GM21529 (cell line): ENCODE measurements around the gene PDZD11.
"Not testable (repeated sequence)": the region's sequence is repeated elsewhere in the genome, so short reads cannot be mapped to it uniquely, and the experiment has no call there.

Source experiments
- ATAC-seq: cut with Tn5 transposase; IDR thresholded peaks from one replicate; pipeline ENCODE4 v1.9.1; 2021; ENCODE audit not compliant: unreplicated experiment

PDZD11 gene

GRCh38 chrX:70289793-70290770 is at the start of gene PDZD11, which contains the start of gene KIF4A:
Gene PDZD11, minus strand, starts transcription at chrX:70289927. Its CDS starts 586 bp downstream, at chrX:70289341.
Gene KIF4A, plus strand, starts transcription at chrX:70290104. Its CDS starts 355 bp downstream, at chrX:70290459.
- peak; percentile 97 for ATAC-seq

- ATAC-seq = no peak
Observed at GRCh38 chrX:70338290-70338689, 48.6 kb upstream of the PDZD11 start.

GRCh38 chrX:70336767-70337166 is 47.0 kb upstream of the PDZD11 start:
- peak; percentile 100 for ATAC-seq

DNA sequence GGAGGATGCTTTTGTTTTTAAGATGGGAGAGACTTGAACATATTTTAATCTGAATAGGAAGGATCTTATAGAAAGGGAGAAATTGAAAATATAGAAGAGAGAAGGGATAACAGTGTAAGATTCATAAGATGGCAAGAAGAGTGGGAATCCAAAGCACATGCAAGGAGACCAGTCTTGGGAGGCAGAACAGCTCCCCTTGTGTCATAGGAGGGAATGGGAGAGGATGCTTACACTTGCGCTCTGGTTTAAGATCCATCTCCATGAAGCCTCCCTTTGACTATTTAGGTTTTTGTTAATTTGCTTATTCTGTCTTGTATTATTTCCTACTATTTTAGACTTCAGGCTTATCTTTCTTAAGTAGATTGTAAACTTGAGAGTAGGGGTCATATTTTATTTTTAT is 42.9 kb upstream of the PDZD11 start:
- ATAC-seq = no peak

- no peak for ATAC-seq
Observed at GRCh38 chrX:70331161-70331560, 41.4 kb upstream of the PDZD11 start.

DNA sequence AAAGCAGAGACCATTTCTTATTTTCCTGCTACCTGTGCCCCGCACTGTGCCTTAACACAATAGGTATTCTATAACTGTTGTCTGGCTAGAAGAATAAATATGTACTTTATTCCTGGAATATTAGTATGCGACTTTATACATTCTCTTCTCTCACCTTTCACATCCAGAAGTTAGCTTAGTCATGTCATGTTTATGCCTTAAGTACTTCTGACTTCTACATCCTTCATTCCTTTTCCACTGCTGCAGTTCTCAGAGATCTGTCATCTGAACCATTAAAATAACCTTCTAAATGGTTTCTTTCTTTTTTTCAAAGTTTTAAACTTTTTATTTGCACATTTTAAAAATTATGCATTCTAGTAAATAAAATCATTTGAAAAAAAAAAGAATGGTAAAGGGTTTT is 34.6 kb upstream of the PDZD11 start:
- no peak for ATAC-seq

GRCh38 chrX:70323628-70324027 is 33.9 kb upstream of the PDZD11 start:
- ATAC-seq = not testable (repeated sequence)

- no peak for ATAC-seq
Observed at GRCh38 chrX:70322784-70323183, 33.1 kb upstream of the PDZD11 start.

DNA sequence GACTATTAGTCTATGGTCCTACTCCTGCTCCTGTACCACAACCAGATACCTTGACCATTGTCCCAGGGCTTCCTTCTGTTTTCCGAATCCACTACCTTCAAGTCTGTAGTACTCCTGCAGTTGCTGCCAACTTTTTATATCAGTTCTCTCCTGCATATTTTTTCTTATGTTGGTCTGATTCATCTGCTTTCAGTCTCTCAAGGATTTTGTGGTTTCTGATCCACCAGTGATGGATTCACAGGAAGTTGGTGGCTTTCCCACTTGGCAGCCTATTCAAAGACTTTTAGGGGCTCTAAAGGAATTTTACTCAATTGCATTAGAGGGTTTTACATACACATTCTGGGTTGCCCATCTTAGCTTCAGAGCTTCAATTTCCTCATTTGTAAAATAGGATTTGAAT is 23.8 kb upstream of the PDZD11 start:
- ATAC-seq = no peak

- no peak for ATAC-seq
Observed at GRCh38 chrX:70301716-70302115, 12.0 kb upstream of the PDZD11 start.

DNA sequence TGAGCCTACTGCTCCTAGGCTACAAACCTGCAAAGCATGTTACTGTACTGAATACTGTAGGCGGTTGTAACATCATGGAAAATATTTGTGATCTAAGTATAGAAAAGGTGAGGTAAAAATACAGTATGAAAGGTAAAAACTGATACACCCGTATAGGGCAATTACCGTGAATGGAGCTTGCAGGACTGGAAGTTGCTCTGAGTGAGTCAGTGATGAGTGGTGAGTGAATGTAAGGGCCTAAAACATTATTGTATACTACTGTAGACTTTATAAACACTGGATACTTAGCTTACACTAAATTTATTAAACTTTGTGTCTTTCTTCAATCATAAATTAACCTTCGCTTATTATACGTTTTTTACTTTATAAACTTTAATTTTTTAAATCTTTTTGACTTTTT is 3.9 kb upstream of the PDZD11 start:
- ATAC-seq = no peak

DNA sequence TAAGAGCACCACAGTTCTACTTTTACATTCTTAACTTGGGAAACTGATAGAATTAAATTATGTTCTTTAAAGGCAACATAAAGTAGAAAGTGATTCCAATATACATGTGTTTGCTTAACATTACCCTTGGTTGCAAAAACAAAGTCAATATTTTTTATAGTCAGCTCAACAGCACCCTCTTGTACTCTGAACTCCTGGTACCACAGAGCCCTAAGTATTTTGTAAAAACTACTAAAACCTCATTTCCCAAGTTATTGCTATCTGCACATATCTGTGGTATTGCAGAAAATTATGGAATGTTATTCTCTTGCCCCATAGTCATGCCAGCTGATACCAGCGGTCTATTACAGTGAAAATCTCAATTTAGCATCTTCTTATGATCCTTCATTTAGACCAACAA is 3.1 kb upstream of the PDZD11 start:
- ATAC-seq = no peak

- no peak for ATAC-seq
Observed at GRCh38 chrX:70289168-70289792, 447 bp downstream of the PDZD11 start.

- no peak for ATAC-seq
Observed at GRCh38 chrX:70281951-70282350, 7.8 kb downstream of the PDZD11 start, which contains the start of gene RAB41. Gene RAB41, plus strand, starts transcription at chrX:70282172. Its CDS starts 46 bp downstream, at chrX:70282218.

GRCh38 chrX:70280573-70280972 is 9.2 kb downstream of the PDZD11 start:
- no peak for ATAC-seq

DNA sequence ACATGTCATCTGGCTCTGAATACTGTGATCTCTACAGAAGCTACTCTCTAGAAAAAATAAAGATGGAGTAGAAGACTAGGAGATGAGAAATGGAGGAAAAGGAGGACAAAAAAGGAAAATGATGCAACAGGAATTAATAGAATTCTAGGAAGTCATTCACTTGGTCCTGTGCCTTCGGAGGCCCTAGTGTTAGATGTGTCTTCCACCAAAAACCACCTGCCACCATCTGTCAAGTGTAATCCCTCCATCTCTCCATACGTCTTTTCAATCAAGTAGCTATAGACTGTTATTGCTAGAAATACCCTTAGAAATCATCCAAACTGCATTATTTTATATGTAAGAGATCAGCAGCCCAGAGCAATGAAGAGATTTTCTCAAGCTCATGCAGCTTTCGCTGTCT is 10.6 kb downstream of the PDZD11 start:
- no peak for ATAC-seq

- not testable (repeated sequence) for ATAC-seq
Observed at GRCh38 chrX:70274029-70274428, 15.7 kb downstream of the PDZD11 start.

DNA sequence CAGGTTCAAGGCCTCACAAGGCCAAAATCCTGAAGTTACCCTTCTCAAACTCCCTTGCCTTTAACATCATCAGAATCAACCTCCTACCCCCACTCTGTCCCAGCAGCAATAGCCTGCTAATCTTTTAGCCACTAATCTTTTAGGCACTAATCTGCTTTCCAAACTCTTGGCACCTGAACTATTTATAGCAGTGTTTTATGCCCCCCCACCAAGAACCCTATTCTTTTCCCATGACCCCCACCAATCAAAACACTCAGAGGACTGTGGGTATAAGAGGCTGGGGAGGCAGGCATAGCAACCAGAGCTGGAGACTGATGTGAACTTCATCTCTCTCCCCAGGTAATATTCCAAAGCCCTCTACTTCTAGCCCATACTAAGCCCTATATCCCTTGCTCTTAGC is 21.7 kb downstream of the PDZD11 start, which contains the start of gene ARR3:
Gene ARR3 (plus strand): TSS at position 301 of the 400 bp plus-strand sequence. CDS start 1,052 bp downstream, outside the sequence.
- ATAC-seq = no peak

DNA sequence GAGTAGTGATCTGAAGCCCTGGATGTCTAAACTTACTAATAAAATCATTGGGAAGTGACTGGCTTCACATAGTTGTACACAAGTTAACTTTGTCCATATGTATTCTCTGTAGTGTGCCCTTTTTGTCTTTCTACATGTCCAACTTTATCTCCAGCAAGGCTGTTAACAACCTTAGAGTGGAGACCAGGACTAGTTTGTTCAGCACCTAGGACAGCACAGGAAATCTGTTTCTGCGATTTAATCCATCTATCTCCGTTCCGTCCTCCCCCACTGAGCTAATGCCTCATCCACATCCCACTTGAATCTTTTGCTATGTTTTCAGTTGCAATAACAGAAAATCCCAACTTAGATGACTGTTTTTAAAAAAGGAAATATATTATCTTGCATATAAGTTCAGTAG is 24.9 kb downstream of the PDZD11 start:
- no peak for ATAC-seq

- ATAC-seq = peak; percentile 76
Observed at GRCh38 chrX:70262952-70263567, 26.7 kb downstream of the PDZD11 start.

DNA sequence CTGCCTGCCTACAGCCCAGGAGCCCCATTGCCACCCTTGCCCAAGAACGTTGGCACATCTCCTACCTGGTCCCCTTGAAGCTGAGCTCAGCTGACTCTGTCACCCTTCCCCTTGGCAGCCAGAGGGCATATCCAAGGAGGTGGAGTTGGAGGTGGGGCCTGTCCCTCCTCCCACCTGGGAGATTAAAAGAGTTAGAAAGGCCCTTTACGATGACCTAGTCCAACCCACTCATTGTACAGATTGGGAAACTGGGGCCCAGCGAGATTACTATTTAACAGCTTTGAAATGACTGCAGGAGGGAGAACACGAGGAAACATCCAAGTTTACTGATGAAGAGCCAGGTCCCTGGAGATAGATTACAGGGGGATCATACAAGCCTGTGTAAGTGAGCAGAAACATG is 29.6 kb downstream of the PDZD11 start, which contains the start of gene P2RY4:
Gene P2RY4 (minus strand): TSS at position 101 of the 400 bp plus-strand sequence. CDS start 580 bp downstream, outside the sequence.
- no peak for ATAC-seq
